ENCODE measurements around the gene TRIM71.
"Not testable (repeated sequence)": the region's sequence is repeated elsewhere in the genome, so short reads cannot be mapped to it uniquely, and the experiment has no call there.

TRIM71 gene

DNA sequence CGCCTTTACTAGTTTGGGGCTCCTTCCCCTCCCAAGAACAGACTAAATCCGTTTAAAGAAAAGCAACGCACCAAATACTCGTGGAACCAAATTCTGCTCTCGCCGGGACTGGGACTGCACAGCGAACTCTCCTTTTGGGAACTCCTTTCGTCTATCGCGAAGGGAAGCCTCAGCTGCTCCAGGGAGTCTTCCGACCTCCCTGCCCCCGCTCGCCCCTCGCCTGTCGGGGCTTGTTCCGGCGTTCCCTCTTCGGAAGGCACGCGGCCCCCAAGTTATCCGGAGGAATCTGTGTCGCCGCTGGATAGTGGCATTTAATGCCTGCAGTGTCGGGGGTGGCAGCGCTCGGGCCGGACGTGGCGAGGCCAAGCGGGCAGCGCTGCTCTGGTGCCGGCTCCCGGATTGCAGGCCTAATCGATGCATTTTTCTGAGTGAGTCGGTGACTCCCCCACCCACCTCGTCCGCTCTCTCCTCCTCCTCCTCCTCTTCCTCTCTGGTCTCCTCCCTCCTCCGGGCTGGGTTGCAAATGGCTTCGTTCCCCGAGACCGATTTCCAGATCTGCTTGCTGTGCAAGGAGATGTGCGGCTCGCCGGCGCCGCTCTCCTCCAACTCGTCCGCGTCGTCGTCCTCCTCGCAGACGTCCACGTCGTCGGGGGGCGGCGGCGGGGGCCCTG lies at the start of gene TRIM71:
Gene TRIM71 (plus strand): TSS at position 440 of the 671 bp plus-strand sequence. CDS start 84 bp downstream, at position 524.
- no peak for DNase-seq (ENCODE audit: extremely low read depth, low read depth)
- TF ChIP-seq, protein P1, sequence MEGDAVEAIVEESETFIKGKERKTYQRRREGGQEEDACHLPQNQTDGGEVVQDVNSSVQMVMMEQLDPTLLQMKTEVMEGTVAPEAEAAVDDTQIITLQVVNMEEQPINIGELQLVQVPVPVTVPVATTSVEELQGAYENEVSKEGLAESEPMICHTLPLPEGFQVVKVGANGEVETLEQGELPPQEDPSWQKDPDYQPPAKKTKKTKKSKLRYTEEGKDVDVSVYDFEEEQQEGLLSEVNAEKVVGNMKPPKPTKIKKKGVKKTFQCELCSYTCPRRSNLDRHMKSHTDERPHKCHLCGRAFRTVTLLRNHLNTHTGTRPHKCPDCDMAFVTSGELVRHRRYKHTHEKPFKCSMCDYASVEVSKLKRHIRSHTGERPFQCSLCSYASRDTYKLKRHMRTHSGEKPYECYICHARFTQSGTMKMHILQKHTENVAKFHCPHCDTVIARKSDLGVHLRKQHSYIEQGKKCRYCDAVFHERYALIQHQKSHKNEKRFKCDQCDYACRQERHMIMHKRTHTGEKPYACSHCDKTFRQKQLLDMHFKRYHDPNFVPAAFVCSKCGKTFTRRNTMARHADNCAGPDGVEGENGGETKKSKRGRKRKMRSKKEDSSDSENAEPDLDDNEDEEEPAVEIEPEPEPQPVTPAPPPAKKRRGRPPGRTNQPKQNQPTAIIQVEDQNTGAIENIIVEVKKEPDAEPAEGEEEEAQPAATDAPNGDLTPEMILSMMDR (IDR thresholded peaks at IDR 0.05; ENCODE audit: low read depth, low read length), result no peak

DNA sequence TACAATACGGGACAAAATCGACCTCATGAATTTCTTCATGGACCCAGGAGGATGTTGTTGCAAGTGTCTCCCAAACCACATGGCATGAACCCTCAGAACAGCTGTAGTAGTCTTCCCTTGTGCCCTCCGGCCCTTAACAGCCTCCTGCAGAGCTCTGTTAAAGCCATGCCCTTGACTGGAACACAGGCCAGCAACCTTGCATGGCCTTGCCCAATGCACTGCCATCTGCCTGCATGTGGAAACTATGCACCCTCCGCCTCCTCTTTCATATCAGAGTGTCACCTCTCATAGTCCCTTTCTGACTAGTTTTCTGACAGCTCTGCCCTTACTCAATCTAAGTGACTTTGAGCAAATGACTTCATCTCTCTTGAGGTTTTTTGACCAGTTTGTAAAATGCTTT lies 39.4 kb upstream of the TRIM71 start:
- no peak for DNase-seq (ENCODE audit: extremely low read depth, low read depth)
- TF ChIP-seq, protein P1 (IDR thresholded peaks at IDR 0.05; ENCODE audit: low read depth, low read length), result no peak

DNA sequence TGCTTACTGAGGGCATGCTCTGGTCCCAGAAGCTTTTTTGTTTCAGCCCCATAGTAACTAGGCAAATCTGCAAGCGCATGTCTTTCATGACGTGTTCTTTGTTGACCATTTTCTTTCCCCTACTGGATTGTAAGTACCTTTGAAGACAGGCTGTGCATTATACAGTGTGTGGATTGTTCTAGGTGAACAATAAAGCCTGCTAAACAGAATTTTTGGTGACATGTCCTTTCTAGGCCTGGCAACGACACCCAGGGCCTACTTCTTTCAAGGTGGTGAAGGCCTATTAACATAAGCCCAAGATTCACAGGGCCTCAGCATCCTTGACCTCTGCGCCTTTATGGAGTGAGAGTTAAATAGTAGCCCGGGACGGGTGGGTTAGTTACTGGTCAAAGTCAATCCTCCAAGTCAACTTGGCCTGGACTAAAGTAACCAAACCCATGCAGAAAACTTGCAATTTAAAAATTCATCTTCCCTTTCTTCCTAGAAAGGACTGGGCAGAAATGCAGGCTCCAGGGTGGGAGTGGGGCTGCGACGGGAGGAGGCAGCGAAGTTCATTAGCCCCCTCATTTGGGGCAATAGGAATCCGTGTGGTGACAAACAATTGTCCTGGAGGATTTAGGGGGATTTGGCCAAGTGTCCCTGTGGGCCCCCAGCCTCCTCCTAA lies 37.6 kb upstream of the TRIM71 start:
- TF ChIP-seq, protein P1 (IDR thresholded peaks at IDR 0.05; ENCODE audit: low read depth, low read length), result no peak
- no peak for DNase-seq (ENCODE audit: extremely low read depth, low read depth)

DNA sequence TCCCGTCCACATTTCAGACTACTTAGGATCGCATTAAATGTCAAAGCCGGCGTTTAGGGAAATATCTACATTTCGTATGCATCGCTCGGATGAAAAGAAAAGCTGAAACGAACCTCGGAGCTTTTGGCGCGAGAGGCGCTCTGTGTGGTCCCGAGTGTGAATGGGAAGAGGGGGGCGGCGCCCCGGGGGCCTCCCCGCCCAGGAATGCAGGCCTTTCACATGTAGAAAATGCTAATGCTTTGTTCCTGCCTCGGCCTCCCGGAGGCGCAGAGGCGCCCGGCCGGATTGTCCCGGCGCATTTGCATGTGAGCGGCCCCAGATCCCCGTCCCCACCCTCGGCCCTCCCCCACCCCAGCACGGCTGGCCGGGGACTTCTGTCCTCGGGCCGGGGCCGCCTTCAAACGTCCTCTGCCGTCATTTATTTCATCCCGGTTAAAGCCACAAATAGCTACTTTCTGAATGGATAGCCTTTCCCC lies 37.0 kb upstream of the TRIM71 start:
- TF ChIP-seq, protein P1 (IDR thresholded peaks at IDR 0.05; ENCODE audit: low read depth, low read length), result no peak; the same call in 1 of the 2 replicates
- no peak for DNase-seq (ENCODE audit: extremely low read depth, low read depth)

DNA sequence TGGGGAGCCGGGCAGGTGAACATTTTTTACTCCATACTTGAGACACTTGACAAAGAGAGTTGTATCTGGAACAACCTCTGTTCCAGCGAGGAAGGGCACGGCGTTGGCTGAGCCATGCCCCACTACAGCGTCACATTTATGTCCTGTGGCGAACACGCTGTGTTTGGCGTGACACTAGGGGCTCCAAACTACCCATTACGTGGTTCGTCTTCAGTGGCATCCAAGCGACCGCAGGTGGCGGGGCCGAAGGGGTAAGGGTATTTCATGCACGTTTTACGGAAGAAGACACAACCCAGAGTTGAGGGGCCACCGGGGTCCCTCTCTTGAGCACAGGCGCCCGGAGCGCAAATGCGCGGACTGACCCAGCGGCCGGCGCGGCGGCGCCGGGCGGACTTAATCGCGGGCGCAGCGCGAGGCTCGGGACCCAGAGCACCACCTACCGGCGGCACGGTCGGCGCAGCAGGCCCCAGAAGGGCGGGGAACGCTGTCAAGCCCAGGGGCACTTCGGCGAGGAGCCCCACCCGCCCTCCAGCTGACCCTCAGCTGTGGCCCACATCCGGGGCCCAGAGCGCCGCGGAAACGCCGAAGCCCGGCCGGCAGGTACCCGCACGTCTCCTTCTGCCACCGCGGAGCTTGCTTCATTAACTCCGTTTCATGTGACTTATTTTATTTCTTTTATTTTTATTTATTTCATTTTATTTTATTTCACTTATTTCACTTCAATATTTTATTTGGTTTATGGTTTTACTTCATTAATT lies 36.4 kb upstream of the TRIM71 start:
- DNase-seq (ENCODE audit: extremely low read depth, low read depth), result peak; percentile 35
- TF ChIP-seq, protein P1 (IDR thresholded peaks at IDR 0.05; ENCODE audit: low read depth, low read length), result peak; percentile 64

DNA sequence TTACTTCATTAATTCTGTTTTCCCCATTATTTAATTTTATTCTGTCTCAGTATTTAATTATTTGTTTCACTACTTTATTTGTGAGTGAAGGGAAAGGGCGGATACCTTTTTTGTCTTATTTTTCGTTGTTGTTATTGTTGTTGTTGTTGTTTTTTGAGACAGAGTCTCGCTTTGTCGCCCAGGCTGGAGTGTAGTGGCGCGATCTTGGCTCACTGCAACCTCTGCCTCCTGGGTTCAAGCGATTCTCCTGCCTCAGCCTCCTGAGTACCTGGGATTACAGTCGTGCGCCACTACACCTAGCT lies 35.9 kb upstream of the TRIM71 start:
- DNase-seq (ENCODE audit: extremely low read depth, low read depth), result not testable (repeated sequence)

DNA sequence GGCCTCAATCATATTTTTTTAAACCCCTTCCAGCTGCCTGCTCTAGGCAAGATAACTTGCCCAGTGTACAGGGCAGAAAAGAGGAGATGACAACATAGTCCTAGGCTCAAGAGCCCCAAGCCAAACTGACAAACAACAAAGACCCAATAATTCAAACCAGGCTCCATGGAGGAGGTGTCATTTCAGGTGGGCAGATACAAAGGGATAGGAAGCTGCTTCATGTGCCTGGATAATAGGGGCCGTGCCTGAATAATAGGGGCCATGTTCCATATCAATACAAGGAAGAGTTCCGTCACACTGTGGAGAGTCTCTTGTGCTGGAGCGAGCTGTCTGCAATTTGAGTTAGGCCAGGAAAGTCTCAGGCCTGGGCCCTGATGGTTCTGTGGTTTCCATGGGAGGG lies 35.4 kb upstream of the TRIM71 start:
- TF ChIP-seq, protein P1 (IDR thresholded peaks at IDR 0.05; ENCODE audit: low read depth, low read length), result no peak
- no peak for DNase-seq (ENCODE audit: extremely low read depth, low read depth)
